Testis (tissue), 2 donors: Measurements from ENCODE around the gene SPDYE16.
"Not testable (repeated sequence)": the region's sequence is repeated elsewhere in the genome, so short reads cannot be mapped to it uniquely, and the experiment has no call there.

ENCODE experiments used
- POLR2A ChIP-seq: fragments of 450-650 bp; IDR thresholded peaks from one replicate; pipeline ENCODE4 v1.6.1; 2017; ENCODE audit warnings: antibody characterized with exemption, mild to moderate bottlenecking, moderate library complexity
- TF ChIP-seq, protein P1 (sequence below), 3 experiments: fragments of 450-650 bp in 2 of 3; fragments of 200-600 bp in 1 of 3; sonication (generic) in 1 of 3; IDR thresholded peaks; one replicate each; pipeline ENCODE4 v1.5.1; 2016 to 2019; ENCODE audit warnings: antibody characterized with exemption in 3 of 3, mild to moderate bottlenecking in 2 of 3, moderate library complexity in 1 of 3

DNA sequence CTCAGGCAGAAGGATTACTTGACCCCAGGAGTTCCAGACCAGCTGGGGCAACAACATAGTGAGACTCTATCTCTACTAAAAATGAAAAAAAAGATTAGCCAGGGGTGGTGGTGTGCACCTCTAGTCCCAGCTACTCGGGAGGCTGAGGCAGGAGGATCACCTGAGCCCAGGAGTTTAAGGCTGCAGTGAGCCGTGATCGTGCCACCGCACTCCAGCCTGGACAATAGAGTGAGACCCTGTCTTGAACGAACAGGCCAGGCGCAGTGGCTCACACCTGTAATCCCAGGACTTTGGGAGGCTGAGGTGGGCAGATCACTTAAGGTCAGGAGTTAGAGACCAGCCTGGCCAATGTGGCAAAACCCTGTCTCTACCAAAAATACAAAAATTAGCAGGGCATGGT, 26.2 kb downstream of the SPDYE16 start:
- TF ChIP-seq, protein P1, sequence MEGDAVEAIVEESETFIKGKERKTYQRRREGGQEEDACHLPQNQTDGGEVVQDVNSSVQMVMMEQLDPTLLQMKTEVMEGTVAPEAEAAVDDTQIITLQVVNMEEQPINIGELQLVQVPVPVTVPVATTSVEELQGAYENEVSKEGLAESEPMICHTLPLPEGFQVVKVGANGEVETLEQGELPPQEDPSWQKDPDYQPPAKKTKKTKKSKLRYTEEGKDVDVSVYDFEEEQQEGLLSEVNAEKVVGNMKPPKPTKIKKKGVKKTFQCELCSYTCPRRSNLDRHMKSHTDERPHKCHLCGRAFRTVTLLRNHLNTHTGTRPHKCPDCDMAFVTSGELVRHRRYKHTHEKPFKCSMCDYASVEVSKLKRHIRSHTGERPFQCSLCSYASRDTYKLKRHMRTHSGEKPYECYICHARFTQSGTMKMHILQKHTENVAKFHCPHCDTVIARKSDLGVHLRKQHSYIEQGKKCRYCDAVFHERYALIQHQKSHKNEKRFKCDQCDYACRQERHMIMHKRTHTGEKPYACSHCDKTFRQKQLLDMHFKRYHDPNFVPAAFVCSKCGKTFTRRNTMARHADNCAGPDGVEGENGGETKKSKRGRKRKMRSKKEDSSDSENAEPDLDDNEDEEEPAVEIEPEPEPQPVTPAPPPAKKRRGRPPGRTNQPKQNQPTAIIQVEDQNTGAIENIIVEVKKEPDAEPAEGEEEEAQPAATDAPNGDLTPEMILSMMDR (IDR thresholded peaks at IDR 0.05) = not testable (repeated sequence)
- not testable (repeated sequence) for TF ChIP-seq POLR2A
